HG03095 (cell line): ENCODE data around the gene UBE4A.
A peak's percentile ranks its signal among the peaks of the same experiment; 100 is the strongest.

Experiments
- ATAC-seq: cut with Tn5 transposase; IDR thresholded peaks from one replicate; pipeline ENCODE4 v1.9.1; 2021; ENCODE audit warnings: moderate library complexity; ENCODE audit not compliant: unreplicated experiment

The UBE4A gene, protein sequence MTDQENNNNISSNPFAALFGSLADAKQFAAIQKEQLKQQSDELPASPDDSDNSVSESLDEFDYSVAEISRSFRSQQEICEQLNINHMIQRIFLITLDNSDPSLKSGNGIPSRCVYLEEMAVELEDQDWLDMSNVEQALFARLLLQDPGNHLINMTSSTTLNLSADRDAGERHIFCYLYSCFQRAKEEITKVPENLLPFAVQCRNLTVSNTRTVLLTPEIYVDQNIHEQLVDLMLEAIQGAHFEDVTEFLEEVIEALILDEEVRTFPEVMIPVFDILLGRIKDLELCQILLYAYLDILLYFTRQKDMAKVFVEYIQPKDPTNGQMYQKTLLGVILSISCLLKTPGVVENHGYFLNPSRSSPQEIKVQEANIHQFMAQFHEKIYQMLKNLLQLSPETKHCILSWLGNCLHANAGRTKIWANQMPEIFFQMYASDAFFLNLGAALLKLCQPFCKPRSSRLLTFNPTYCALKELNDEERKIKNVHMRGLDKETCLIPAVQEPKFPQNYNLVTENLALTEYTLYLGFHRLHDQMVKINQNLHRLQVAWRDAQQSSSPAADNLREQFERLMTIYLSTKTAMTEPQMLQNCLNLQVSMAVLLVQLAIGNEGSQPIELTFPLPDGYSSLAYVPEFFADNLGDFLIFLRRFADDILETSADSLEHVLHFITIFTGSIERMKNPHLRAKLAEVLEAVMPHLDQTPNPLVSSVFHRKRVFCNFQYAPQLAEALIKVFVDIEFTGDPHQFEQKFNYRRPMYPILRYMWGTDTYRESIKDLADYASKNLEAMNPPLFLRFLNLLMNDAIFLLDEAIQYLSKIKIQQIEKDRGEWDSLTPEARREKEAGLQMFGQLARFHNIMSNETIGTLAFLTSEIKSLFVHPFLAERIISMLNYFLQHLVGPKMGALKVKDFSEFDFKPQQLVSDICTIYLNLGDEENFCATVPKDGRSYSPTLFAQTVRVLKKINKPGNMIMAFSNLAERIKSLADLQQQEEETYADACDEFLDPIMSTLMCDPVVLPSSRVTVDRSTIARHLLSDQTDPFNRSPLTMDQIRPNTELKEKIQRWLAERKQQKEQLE

DNA sequence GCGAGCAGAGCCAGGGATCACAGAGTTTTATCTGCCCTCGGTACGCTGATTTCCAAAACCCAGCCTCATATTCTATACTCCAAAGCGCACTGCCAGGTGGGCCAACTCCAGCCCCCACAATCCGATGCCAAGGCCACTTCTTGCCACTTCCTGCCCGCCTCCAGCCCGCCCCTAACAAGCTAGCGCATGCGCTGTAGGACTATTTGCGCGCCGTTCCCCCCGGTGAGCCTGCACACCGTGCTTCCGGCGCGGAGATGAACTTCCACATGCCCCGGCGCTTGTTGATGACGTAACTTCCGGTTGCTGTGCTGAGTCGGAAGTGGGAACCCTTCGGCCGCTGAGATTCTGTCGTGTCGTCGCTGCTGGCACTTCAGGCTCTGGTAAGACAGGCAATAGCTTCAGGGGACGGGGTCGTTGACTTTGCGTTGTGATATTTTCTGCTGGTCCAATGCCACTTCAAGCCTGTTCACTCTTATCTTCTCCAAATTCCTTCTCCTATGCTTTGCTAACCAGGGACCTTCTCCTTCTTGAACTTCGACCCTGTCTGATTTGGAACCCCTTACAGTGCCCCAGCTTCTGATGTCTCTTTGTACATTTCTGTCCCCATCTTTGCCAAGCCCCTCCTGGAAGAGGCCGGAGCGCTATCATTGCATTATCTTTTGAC, at the start of gene UBE4A:
Gene UBE4A (plus strand): TSS at position 306 of the 664 bp plus-strand sequence. CDS start 5,481 bp downstream, outside the sequence.
- ATAC-seq = peak; percentile 88

- no peak for ATAC-seq
Observed at GRCh38 chr11:118310271-118310670, 49.1 kb upstream of the UBE4A start.

- ATAC-seq = no peak
Observed at GRCh38 chr11:118310781-118311485, 48.5 kb upstream of the UBE4A start.

- ATAC-seq = no peak
Observed at GRCh38 chr11:118311518-118311917, 47.9 kb upstream of the UBE4A start.

GRCh38 chr11:118312328-118312727, 47.1 kb upstream of the UBE4A start:
- ATAC-seq = no peak

GRCh38 chr11:118313242-118313641, 46.2 kb upstream of the UBE4A start:
- no peak for ATAC-seq

GRCh38 chr11:118314988-118315411, 44.4 kb upstream of the UBE4A start:
- no peak for ATAC-seq

GRCh38 chr11:118318124-118318523, 41.3 kb upstream of the UBE4A start:
- ATAC-seq = no peak

GRCh38 chr11:118318581-118319336, 40.6 kb upstream of the UBE4A start:
- ATAC-seq = no peak

DNA sequence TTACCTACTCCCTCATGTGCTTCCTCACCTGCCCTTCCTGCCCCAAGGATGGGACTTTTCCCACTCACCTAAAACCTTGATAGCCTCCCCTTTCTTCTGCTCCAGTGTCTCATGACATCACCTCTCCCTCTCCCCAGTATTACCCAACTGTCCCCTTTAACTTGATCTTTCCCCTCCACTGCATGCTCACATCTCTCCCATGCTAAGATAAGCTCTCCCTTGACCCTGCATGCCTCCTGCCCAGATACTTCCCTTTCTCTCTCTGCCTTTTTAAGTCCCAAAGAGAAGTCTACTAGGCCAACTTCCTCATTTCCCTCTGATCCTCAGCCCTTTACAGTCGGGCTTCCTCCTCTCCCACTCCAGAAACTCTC, 40.1 kb upstream of the UBE4A start:
- no peak for ATAC-seq

- ATAC-seq = no peak
Observed at GRCh38 chr11:118320515-118320914, 38.9 kb upstream of the UBE4A start.

DNA sequence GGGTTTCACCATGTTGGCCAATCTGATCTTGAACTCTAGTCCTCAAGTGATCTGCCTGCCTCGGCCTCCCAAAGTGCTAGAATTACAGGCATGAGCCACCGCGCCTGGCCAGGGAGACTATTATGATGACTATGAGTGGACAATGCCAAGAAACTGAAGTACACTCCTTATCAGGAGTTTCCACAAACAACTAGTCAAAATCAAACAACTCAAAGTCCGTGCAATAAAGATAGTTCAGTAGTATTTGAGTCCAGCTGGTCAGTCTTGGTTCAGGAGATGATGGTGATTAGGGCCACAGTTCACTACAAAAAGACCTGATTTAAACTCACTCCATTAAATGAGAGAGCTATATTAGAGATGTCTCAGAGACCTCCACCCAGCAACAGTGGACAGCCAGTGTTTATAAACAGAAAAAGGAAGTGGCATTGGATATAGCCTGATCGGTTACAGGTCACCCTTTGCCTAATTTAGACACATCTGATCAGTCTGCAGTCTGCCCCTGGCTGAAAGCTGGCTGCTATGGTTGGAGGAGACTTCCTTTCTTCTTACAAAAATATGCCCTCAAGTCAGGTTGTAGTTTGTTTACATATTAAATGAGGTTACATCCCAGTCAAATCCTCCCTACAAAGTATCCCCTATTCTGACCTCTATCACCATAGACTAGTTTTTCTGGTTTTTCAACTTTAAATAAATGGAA, 37.9 kb upstream of the UBE4A start:
- ATAC-seq = no peak

DNA sequence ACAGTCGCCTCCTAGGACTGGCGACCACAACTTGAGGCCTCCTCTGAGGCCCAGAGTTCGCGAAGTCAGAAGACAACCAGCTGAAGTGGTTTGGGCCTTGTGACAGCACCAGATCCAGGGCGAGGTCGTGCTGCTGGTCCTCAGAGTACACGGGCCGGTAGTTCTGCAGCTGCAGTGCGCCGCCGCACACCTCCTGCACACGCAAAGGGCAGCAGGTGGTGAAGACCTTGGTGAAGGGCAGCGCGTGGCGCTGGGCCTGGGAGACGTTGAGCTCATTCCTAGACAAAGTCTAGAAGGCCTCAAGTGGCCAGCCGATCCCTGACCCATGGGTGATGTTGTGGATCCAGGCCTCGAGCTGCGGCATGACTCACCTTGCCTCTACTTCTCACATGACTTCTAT, 36.7 kb upstream of the UBE4A start:
- ATAC-seq = no peak

DNA sequence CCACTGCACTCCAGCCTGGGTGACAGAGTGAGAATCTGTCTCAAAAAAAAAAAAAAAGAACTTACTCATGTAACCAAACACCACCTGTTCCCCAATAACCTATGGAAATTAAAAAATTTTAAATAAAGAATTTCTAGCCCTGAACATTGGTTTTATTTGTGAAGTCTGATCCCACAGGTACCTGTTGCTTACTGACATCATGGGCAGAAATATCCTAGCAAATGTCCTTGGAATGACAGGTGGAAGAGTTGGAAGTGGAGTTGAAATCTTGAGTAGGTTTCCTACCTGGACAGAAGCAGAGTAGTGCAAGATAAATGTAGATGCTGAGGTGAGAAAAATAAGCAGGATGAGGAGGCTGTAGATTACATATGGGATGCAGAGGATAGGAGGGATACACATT, 34.1 kb upstream of the UBE4A start:
- no peak for ATAC-seq

GRCh38 chr11:118328745-118329144, 30.7 kb upstream of the UBE4A start:
- no peak for ATAC-seq

GRCh38 chr11:118334745-118335144, 24.7 kb upstream of the UBE4A start:
- no peak for ATAC-seq

DNA sequence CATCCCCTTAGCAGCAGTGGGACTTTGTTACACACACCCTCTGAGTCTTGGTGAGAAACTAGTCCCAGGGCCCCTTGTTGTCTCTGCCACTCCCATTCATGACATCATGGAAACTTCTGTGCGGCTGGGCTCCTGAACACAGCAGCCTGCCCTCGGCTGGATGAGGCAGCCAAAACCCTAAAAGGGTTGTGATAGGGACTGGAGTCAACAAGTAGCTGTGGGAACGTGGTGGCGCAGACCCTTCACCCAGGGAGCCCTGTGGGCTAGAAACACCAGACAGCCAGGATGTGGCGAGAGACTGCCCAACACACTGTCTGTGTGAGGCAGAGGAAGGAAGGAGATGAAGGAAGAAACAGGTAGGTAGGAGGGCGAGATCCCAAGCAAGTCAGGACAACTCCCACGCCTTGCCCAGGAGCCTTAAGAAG, 20.8 kb upstream of the UBE4A start:
- ATAC-seq = no peak

- ATAC-seq = no peak
Observed at GRCh38 chr11:118339281-118339961, 20.0 kb upstream of the UBE4A start.
